Kidney (tissue), 14 donors: ENCODE results near the gene GRK2. TPM values are rescaled to one million over a fixed set of nuclear protein-coding genes. Genes with fewer than 3 reads are reported as not detected.

ENCODE experiments used
- DNase-seq, 5 donors: peaks; one replicate each; pipeline ENCODE4 v3.0.0-alpha.2; 2013 to 2020
- FAIRE-seq: peaks from 2 replicates; lab custom pipeline; 2012; peaks lifted over from hg19 to GRCh38; lab: Jason Lieb, UNC
- H3K27ac ChIP-seq, 2 donors: one replicate each; pipeline ENCODE4 v1.7.0; 2013; ENCODE audit warnings: low read depth in 2 of 2, low read length in 2 of 2, inconsistent platforms in 1 of 2
- H3K27me3 ChIP-seq: one replicate; pipeline ENCODE4 v1.7.1; 2013; ENCODE audit warnings: low read length, inconsistent platforms; ENCODE audit not compliant: control insufficient read depth, insufficient read depth
- H3K36me3 ChIP-seq, 3 donors: one replicate each; pipeline versions ENCODE4 v1.7.0 to v1.7.1; 2013; ENCODE audit warnings: low read length in 3 of 3, control low read depth in 1 of 3, inconsistent platforms in 1 of 3; ENCODE audit not compliant: insufficient read depth in 3 of 3, control insufficient read depth in 2 of 3
- H3K4me1 ChIP-seq, 3 donors: one replicate each; pipeline versions ENCODE4 v1.7.0 to v1.7.1; 2013; ENCODE audit warnings: low read length in 3 of 3, inconsistent platforms in 1 of 3, low read depth in 1 of 3; ENCODE audit not compliant: control insufficient read depth in 2 of 3, insufficient read depth in 2 of 3
- H3K4me3 ChIP-seq, 3 donors: one replicate each; pipeline versions ENCODE4 v1.7.0 to v1.8.1; 2013; ENCODE audit warnings: low read length in 3 of 3, control low read depth in 1 of 3, inconsistent platforms in 1 of 3
- H3K9ac ChIP-seq, 3 donors: one replicate each; pipeline versions ENCODE4 v1.7.0 to v1.7.1; 2013; ENCODE audit warnings: low read length in 3 of 3, control low read depth in 1 of 3, inconsistent platforms in 1 of 3
- H3K9me3 ChIP-seq, 3 donors: one replicate each; pipeline versions ENCODE4 v1.7.0 to v1.7.1; 2013; ENCODE audit warnings: low read length in 3 of 3, control low read depth in 1 of 3, inconsistent platforms in 1 of 3; ENCODE audit not compliant: control insufficient read depth in 2 of 3, insufficient read depth in 1 of 3
- CTCF ChIP-seq: IDR thresholded peaks from 3 replicates; pipeline ENCODE4 v1.5.1; 2012; ENCODE audit warnings: mild to moderate bottlenecking, moderate library complexity, borderline replicate concordance; ENCODE audit not compliant: insufficient read depth; ENCODE audit errors: extremely low read depth
- intact Hi-C: fragments of 100-400 bp; cut with DNase I; formaldehyde crosslinking; loops from one replicate; pipeline ENCODE4 v1.11.1; 2022
- polyA plus RNA-seq: library from polyadenylated mRNA; stranded (reverse); fragments of 350-450 nt; fragmentation: Illumina TruSeq; extraction: RNeasy Lipid Tissue Mini Kit (QIAGEN cat#74804); gene quantifications from one replicate; pipeline ENCODE4 v1.2.3, GENCODE V29; 2014; ENCODE audit warnings: low read depth, low replicate concordance; ENCODE audit not compliant: insufficient read depth
- total RNA-seq: library from RNA; stranded (reverse); fragmentation: NEBNext Ultra II Directional; extraction: Animal tissue kit (Norgen Biotek cat#: 25700); gene quantifications from one replicate; pipeline ENCODE4 v1.2.1, GENCODE V29; 2021
- donor health status: control.
- donor health status: control.
- donor health status: control.
- donor health status: control.
- donor health status: control.
- donor health status: DM: yes; HTN: yes; CAD: no.
- donor health status: Normal renal cell carcinoma (clear cell type).

GRK2 gene
- total and polyA plus RNA-seq, 2 donors from 2014 or later, result 28.2 to 80.8 TPM

GRCh38 chr11:67247946-67248550 lies 18.2 kb upstream of the GRK2 start:
- TF ChIP-seq CTCF, result no peak
- no peak for DNase-seq
- no peak overlapping the region for H3K4me3 ChIP-seq

GRCh38 chr11:67248653-67249052 lies 17.6 kb upstream of the GRK2 start:
- FAIRE-seq, result no peak

More at GRCh38 chr11:67247946-67248550, 18.2 kb upstream of the GRK2 start:
- Histone ChIP-seq H3K9me3 (no peaks in the 10 kb centered on the region), H3K36me3 (peaks cover 24 to 79% (median 59%) of the 10 kb centered on the region in 3 donors), H3K27me3 (no peaks in the 10 kb centered on the region), H3K4me1 (peaks cover 0 to 15% (median 11%) of the 10 kb centered on the region in 3 donors), H3K9ac (no peak overlapping the region), H3K27ac (no peak overlapping the region)
- FAIRE-seq, result no peak
- intact Hi-C loops, result no loop called here

GRCh38 chr11:67250059-67251043 lies 15.9 kb upstream of the GRK2 start:
- DNase-seq (no peak), FAIRE-seq (no peak)
- H3K4me3 ChIP-seq, result no peak overlapping the region
- H3K36me3 ChIP-seq, result peaks cover 35 to 89% (median 69%) of the 10 kb centered on the region in 3 donors
- H3K27ac ChIP-seq, result no peak overlapping the region
- no peak overlapping the region for H3K9ac ChIP-seq
- H3K27me3 ChIP-seq, result no peaks in the 10 kb centered on the region
- no peaks in the 10 kb centered on the region for H3K9me3 ChIP-seq
- no peak for TF ChIP-seq CTCF
- H3K4me1 ChIP-seq, result peaks cover 0 to 22% (median 7%) of the 10 kb centered on the region in 3 donors
- intact Hi-C loops, result no loop called here

More at GRCh38 chr11:67248653-67249052, 17.6 kb upstream of the GRK2 start:
- no peak overlapping the region for H3K4me3 ChIP-seq
- intact Hi-C loops, result no loop called here
- TF ChIP-seq CTCF, result no peak
- no peak overlapping the region for H3K9ac ChIP-seq
- peaks cover 29 to 85% (median 65%) of the 10 kb centered on the region in 3 donors for H3K36me3 ChIP-seq
- peak in 4 of 5 donors; percentile 34 to 89 (median 54) for DNase-seq
- H3K4me1 ChIP-seq, result peaks cover 0 to 13% (median 9%) of the 10 kb centered on the region in 3 donors
- no peaks in the 10 kb centered on the region for H3K27me3 ChIP-seq
- no peaks in the 10 kb centered on the region for H3K9me3 ChIP-seq
- H3K27ac ChIP-seq, result no peak overlapping the region
